ENCODE data around the gene B3GLCT. TPM values are rescaled to one million over a fixed set of nuclear protein-coding genes. Genes with fewer than 3 reads are reported as not detected.
A peak's percentile ranks its signal among the peaks of the same experiment; 100 is the strongest.

Gene B3GLCT
- total and polyA plus RNA-seq, 2 experiments from 2014 or later: 2.2 to 4.4 TPM

- no peak overlapping the region for H3K4me3 ChIP-seq
- H3K27me3 Mint-ChIP-seq (ENCODE audit: insufficient read depth, low read depth, poor library complexity): peaks cover 2% of the 10 kb centered on the region
- peaks cover 39% of the 10 kb centered on the region for H3K4me1 Mint-ChIP-seq
- H4K20me1 ChIP-seq (replicated peaks; ENCODE audit: insufficient read depth): no peaks in the 10 kb centered on the region
- ATAC-seq: no peak
- DNase-seq (ENCODE audit: low spot score): no peak
- H3K79me2 ChIP-seq (replicated peaks; ENCODE audit: insufficient read depth): no peaks in the 10 kb centered on the region
- H3K4me3 Mint-ChIP-seq: no peak overlapping the region
- H3K27me3 ChIP-seq (ENCODE audit: insufficient read depth): no peaks in the 10 kb centered on the region
- no peaks in the 10 kb centered on the region for H3K36me3 Mint-ChIP-seq (ENCODE audit: low read depth)
- peak overlapping the region; percentile 47; the same call in 1 of the 2 replicates for H3K27ac Mint-ChIP-seq
- no peak overlapping the region for H3K4me2 ChIP-seq
- H3K9me3 Mint-ChIP-seq: no peaks in the 10 kb centered on the region; the same call in 2 of the 3 replicates
- H2AFZ ChIP-seq: peak overlapping the region; percentile 61; the same call in 1 of the 2 replicates
- H3K27ac ChIP-seq (ENCODE audit: low read depth): no peak overlapping the region
- H3K4me1 ChIP-seq (ENCODE audit: insufficient read depth): peaks cover 9% of the 10 kb centered on the region
- no peaks in the 10 kb centered on the region for H3K9me2 ChIP-seq (ENCODE audit: insufficient read depth)
- no peaks in the 10 kb centered on the region for H3F3A ChIP-seq (replicated peaks; ENCODE audit: low read depth)
- TF ChIP-seq REST (IDR thresholded peaks at IDR 0.05; ENCODE audit: unreplicated experiment): no peak
- no peak for TF ChIP-seq EZH2phosphoT487 (IDR thresholded peaks at IDR 0.05; ENCODE audit: unreplicated experiment)
- no peak for TF ChIP-seq JUNB (IDR thresholded peaks at IDR 0.05; ENCODE audit: unreplicated experiment)
- TF ChIP-seq ETS1 (IDR thresholded peaks at IDR 0.05): no peak
- no peak for TF ChIP-seq EZH2 (IDR thresholded peaks at IDR 0.05; ENCODE audit: low read depth, unreplicated experiment)
- TF ChIP-seq CREB1 (CRISPR knock-in tag; IDR thresholded peaks at IDR 0.05; ENCODE audit: low read depth): no peak
- no peak for TF ChIP-seq CTCF (conservative IDR thresholded peaks at IDR 0.05; ENCODE audit: low read depth in 2 of 2)
- TF ChIP-seq ZNF331 (CRISPR knock-in tag; IDR thresholded peaks at IDR 0.05; ENCODE audit: low read depth): no peak
- TF ChIP-seq ZNF114 (CRISPR knock-in tag; IDR thresholded peaks at IDR 0.05): no peak
- no peak for TF ChIP-seq ZNF462 (CRISPR knock-in tag; IDR thresholded peaks at IDR 0.05)
- TF ChIP-seq NANOG (IDR thresholded peaks at IDR 0.05; ENCODE audit: borderline replicate concordance): no peak
- no peaks in the 10 kb centered on the region for H3K36me3 ChIP-seq (ENCODE audit: insufficient read depth)
Measured at GRCh38 chr13:31209841-31210210, 10.1 kb downstream of the B3GLCT start.
